HPDE6-E6E7 (cell line): ENCODE results near the gene ACSL4.
"Not testable (repeated sequence)": the region's sequence is repeated elsewhere in the genome, so short reads cannot be mapped to it uniquely, and the experiment has no call there.

Experiments used
- DNase-seq: peaks from one replicate; pipeline ENCODE4 v3.0.0; 2011; ENCODE audit warnings: missing footprints; ENCODE audit errors: extremely low spot score

The ACSL4 gene

DNA sequence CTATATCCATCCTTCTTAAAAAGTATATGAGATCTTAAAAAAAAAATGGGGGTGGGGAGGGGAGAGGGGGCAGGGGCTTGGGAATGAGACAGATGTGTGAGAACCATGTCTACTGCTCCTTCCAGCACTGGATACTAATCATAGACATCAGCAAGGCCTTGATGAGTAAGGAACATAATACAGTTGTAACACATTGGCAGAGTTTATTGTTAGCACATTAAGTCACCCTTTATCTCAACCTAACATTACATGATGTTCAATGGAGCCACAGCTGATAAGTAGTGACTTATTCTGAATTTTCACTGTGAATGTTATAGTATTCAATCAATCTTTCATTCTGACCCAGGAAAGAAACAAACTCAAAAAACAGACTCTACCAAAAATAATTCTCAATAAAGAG is 60.8 kb downstream of the ACSL4 start:
- DNase-seq = no peak

GRCh38 chrX:109671170-109671569 is 61.9 kb downstream of the ACSL4 start:
- not testable (repeated sequence) for DNase-seq

GRCh38 chrX:109667986-109668385 is 65.1 kb downstream of the ACSL4 start:
- no peak for DNase-seq

GRCh38 chrX:109660435-109661143 is 72.5 kb downstream of the ACSL4 start:
- no peak for DNase-seq

GRCh38 chrX:109658391-109658790 is 74.7 kb downstream of the ACSL4 start:
- DNase-seq = no peak

DNA sequence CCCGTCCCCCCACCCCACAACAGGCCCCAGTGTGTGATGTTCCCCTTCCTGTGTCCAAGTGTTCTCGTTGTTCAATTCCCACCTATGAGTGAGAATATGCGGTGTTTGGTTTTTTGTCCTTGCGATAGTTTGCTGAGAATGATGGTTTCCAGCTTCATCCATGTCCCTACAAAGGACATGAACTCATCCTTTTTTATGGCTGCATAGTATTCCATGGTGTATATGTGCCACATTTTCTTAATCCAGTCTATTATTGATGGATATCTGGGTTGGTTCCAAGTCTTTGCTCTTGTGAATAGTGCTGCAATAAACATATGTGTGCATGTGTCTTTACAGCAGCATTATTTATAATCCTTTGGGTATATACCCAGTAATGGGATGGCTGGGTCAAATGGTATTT is 75.7 kb downstream of the ACSL4 start:
- DNase-seq = not testable (repeated sequence)

DNA sequence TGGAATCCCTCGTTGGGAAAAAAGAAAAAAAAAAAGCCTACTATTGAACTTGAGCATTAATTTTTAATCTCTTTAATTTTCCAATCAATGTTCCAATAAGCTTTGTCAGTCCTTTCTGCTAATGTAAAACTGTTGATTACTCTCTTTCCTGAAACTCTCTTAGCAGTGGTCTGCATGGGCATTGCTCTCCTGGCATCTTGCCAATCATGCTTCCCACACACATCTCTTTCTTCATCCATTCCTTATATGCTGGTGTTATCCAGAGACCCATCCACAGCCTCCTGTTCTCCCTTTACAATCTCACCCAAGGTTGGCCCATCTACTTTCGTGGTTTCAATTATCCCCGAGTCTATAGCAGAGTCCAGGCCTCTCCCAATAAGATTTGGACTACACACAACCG is 76.3 kb downstream of the ACSL4 start:
- DNase-seq = no peak

DNA sequence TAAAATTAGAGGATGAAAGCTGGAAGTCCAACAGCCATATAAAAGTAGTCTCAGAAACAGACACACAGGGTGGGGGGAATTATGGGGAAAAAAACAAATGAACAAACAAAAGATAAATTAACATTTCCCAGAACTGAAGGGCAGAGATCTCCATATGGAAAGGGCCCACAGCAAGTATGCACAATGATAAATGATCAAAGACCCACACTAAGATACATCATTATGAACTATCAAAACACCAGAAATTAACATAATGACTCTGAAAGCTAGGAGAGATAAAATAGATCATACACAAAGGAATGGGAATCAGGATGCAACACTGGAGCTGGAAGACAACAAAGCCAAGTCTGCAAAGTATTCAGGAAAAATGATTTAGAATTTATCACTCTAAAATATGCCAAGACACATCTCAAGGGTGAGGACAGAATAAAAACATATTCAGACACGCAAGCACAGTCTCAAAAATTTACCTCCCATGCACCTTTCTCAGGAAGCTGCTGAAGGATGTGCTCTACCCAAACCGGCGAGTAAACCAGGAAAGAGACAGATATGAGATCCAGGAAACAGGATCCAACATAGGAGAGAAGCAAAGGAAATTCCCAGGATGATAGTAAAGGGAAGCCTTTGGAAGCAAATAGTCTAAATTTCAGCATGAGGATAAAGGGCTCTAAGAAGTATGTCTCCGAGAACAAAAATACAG is 77.4 kb downstream of the ACSL4 start:
- no peak for DNase-seq

DNA sequence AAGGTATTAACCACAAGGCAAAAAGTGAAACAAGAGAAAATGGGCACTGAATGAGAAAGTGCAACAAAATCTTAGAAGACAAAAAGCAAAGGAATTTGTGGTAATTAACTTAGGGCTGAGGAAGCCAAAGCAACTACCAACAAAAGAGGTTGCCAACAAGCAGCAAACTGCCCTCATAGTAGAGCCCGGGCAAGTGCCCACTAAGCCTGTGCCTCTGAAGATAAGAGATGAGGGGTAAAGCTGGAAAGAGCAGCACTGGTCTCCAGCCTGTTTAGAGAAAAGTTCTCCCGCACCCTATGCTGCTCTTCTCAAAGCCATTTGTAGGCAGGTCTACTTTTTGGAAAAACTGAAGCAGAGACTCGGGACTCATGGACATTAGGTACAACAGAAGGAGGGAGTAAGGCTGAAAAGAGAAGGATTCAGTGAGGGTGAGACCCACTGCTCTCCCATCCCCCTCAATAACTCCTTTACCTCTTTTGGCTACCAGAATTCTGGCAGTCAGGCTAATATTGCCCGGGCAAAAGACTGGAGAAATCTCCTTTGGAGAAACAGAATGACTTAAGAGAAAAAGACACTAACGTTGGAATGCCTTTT is 78.4 kb downstream of the ACSL4 start:
- no peak for DNase-seq

DNA sequence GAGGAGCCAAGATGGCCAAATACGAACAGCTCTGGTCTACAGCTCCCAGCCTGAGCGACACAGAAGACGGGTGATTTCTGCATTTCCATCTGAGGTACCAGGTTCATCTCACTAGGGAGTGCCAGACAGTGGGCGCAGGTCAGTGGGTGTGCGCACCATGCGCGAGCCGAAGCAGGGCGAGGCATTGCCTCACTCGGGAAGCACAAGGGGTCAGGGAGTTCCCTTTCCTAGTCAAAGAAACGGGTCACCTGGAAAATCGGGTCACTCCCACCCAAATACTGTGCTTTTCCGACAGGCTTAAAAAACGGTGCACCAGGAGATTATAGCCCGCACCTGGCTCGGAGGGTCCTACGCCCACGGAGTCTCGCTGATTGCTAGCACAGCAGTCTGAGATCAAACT is 88.4 kb downstream of the ACSL4 start:
- DNase-seq = not testable (repeated sequence)

- DNase-seq = no peak
Observed at GRCh38 chrX:109643687-109644086, 89.4 kb downstream of the ACSL4 start.

DNA sequence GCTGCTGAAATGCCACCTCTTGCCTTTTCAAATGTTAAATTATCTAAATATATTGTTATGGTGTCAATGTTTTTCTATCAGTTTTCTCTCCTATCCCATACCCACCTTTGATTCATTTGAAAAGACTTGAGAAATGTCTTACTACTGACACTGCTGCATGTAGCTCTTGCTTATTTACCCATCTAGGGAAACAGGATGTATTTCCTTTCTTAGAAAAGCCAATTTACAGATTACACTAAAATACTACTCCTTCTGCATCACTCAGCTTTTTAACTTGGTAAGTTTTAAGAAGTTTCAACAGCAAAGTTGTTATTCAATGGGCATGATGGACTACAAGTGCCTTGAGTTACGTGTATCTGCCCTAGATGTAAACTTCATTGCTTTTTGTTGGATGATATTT is 94.9 kb downstream of the ACSL4 start:
- no peak for DNase-seq

DNA sequence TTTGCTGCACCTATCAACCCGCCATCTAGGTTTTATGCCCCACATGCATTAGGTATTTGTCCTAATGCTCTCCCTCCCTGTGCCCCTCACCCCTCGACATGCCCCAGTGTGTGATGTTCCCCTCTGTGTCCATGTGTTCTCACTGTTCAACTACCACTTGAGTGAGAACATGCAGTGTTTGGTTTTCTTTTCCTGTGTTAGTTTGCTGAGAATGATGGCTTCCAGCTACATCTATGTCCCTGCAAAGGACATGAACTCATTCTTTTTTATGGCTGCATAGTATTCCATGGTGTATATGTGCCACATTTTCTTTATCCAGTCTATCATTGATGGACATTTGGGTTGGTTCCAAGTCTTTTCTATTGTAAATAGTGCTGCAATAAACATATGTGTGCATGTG is 95.6 kb downstream of the ACSL4 start:
- not testable (repeated sequence) for DNase-seq

DNA sequence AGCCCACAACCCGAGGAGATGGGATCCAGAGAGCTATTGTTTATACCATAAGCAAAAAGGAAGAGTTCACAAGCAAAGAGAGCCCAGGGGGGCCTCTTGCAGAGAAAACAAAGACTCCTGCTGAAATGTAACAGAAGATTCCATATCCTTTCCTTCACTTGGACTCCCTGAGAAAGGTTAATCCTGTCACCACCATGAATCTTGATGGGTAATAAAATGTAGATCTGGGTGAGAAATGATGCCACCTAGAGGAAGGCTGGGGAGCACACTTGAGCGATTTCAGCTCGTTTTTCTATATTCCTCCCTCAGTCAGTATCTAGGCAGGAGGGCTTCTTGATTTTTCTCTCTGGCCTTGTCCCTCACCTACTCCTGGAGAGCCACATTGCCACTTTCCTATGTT is 97.9 kb downstream of the ACSL4 start:
- DNase-seq = peak; percentile 3

DNA sequence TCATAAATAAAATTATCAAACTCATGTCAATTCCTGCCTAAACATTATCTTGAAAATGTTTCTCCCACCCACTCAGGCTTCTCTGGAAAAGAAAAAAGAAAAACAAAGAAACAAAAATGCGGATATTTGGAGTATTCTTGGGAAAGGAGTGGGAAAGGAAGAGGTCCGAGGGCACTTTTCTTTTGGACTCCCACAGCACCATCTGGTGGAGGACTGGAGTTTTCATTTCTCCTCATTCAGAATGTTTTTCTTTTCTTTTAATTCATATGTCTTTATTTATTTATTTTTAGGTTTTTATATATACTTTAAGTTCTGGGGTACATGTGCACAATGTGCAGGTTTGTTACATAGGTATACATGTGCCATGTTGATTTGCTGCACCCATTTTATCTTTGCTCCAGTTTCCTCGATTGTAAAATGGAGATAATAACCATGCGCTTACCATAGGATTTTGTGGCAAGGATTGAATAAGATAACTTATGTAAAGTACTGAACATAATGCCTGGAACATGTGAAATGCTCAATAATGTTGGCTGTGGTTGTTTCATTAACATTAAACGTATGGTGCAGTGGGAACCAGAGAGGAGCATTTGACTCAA is 100.1 kb downstream of the ACSL4 start:
- peak; percentile 11 for DNase-seq

- no peak for DNase-seq
Observed at GRCh38 chrX:109629310-109629709, 103.7 kb downstream of the ACSL4 start.

DNA sequence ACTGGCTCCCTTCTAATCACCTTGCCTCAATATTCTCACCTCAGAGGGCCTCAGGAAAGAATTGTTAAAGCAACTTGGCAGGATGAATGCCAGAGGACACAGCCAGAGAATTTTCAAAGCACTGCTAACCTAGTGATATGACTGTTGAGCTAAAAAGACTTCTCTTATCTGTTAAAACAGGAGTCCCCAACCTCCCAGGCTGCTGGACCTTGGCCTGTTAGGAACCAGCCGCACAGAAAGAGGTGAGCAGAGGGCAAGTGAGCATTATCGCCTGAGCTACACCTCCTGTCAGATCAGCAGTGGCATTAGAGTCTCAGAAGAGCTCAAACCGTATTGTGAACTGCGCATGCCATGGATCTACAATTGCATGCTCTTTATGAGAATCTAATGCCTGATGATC is 106.4 kb downstream of the ACSL4 start:
- DNase-seq = no peak

- DNase-seq = no peak
Observed at GRCh38 chrX:109624641-109625616, 108.1 kb downstream of the ACSL4 start, which contains the start of gene KCNE5. Gene KCNE5, minus strand, starts transcription at chrX:109625172. Its CDS starts 152 bp downstream, at chrX:109625020.

DNA sequence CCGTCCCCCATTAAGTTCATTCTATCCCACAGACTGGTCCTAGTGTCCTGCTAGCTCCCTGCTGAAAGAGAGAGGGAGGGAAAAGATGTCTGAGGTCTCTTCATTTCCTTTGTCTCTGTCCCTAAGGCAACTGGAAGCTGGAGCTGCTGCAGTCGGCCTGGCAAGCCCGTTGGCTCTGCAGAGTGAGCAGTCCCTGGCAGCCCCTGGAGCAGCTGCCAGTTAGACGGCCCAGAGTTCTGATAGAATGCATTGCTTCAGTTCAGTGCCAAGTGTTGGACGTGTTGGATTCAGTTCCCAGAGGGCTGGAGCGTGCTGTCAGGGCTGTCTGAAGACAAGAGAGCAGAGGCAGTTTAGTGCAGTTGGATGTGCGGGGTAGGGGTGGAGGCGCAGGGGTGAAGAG is 109.1 kb downstream of the ACSL4 start:
- DNase-seq = no peak

DNA sequence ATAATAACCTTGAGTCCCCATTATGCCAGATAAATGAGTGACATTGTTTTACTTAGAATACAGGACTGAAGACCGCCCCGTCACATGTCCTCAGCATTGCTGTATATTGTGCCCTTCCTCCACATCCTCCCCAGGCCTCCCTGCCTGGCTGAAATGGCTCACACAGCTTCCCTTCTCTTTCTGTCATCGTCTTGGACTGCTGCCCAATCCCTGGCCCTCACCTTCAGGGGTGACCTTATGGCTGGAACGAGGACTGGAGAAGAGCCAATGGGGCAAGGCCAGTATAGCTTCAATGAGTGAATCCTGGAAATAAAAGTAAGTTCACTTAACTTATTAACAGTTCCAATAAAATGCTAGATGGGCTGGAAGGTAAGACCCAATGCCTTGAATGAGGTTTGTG is 110.8 kb downstream of the ACSL4 start:
- DNase-seq = no peak

DNA sequence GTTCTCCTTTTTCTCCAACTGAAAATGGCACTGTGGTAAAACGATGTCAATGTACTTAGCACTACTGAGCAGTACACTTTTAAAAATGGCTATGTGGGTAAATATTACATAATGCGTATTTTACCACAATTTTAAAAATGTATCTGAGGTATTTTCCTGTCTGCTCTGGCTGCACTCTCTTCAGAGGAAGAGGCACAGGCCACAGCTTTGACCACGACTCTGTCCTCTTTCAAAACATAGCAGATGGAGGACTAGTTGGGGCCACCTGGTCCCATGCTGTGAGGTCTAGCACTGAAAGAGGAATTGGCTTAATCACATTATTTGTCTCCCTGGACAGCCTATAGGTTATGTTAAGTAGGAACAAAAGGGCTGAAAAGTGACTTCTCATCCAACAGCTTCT is 113.3 kb downstream of the ACSL4 start:
- no peak for DNase-seq
